GM12878 (cell line): ENCODE data around the gene CD79A. TPM values are rescaled to one million over a fixed set of nuclear protein-coding genes. Genes with fewer than 3 reads are reported as not detected.
A peak's percentile ranks its signal among the peaks of the same experiment; 100 is the strongest.

Experiments
- ATAC-seq: fragments of 200-7000 bp; cut with Tn5 transposase; 3 replicates; pipeline ENCODE4 v1.9.1; 2020; ENCODE audit warnings: mild to moderate bottlenecking, moderate library complexity
- BruUV-seq: library from RNA; stranded (reverse); fragments of 400-500 nt; replicated peaks from 2 replicates; lab custom pipeline; 2021; lab: Mats Ljungman, UMichigan
- CTCF ChIA-PET: fragments of 300-600 bp; sonication (Branson Sonifier 250); formaldehyde crosslinking; extraction: SDS; loops from one replicate; lab custom pipeline; 2021; ENCODE audit warnings: inconsistent platforms; lab: Yijun Ruan, JAX
- POLR2A ChIA-PET: fragments of 350-600 bp; formaldehyde crosslinking; extraction: SDS; loops from one replicate; lab custom pipeline; 2021; ENCODE audit warnings: inconsistent platforms; lab: Charles Lee
- RAD21 ChIA-PET: fragments of 300-600 bp; sonication (Branson Sonifier 250); formaldehyde crosslinking; loops from one replicate; lab custom pipeline; 2023; ENCODE audit warnings: antibody characterized with exemption; ENCODE audit not compliant: unreplicated experiment; lab: Charles Lee
- SMC1A ChIA-PET: fragments of 300-600 bp; sonication (Branson Sonifier 250); formaldehyde crosslinking; loops from one replicate; lab custom pipeline; 2023; ENCODE audit not compliant: unreplicated experiment, uncharacterized antibody; lab: Charles Lee
- DNase-seq: peaks from one replicate; pipeline ENCODE4 v3.0.0-alpha.2; 2011; ENCODE audit warnings: low read depth, low spot score
- FAIRE-seq: peaks from 3 replicates; lab custom pipeline; 2011; peaks lifted over from hg19 to GRCh38; lab: Jason Lieb, UNC
- H2AFZ ChIP-seq: 2 replicates; pipeline ENCODE4 v1.6.0; 2011; ENCODE audit warnings: low read depth, low read length, control low read depth; ENCODE audit not compliant: control insufficient read depth
- H3K27ac ChIP-seq: 2 replicates; pipeline ENCODE4 v1.5.1; 2011; ENCODE audit warnings: control low read depth; ENCODE audit not compliant: control insufficient read depth, insufficient read depth
- H3K27me3 ChIP-seq, 2 experiments: replicated peaks in 1 of 2; 2 replicates each; pipeline versions ENCODE4 v1.6.0 to v1.6.1; 2011; ENCODE audit warnings: low read length in 1 of 2; ENCODE audit not compliant: control insufficient read depth in 2 of 2, insufficient read depth in 2 of 2
- H3K36me3 ChIP-seq, 2 experiments: 2 replicates each; pipeline ENCODE4 v1.5.1; 2011; ENCODE audit warnings: low read length in 1 of 2; ENCODE audit not compliant: control insufficient read depth in 2 of 2, insufficient read depth in 2 of 2
- H3K4me1 ChIP-seq: 2 replicates; pipeline ENCODE4 v1.6.1; 2011; ENCODE audit warnings: mild to moderate bottlenecking, low read length, moderate library complexity, mixed read lengths; ENCODE audit not compliant: control insufficient read depth, insufficient read depth
- H3K4me2 ChIP-seq: 2 replicates; pipeline ENCODE4 v1.6.0; 2011; ENCODE audit warnings: control low read depth; ENCODE audit not compliant: control insufficient read depth, insufficient read depth
- H3K4me3 ChIP-seq: fragments of 200-600 bp; sonication (generic); 2 replicates; pipeline ENCODE4 v1.5.1; 2016
- H3K79me2 ChIP-seq: 2 replicates; pipeline ENCODE4 v1.6.0; 2011; ENCODE audit warnings: low read length; ENCODE audit not compliant: control insufficient read depth, insufficient read depth
- H3K9ac ChIP-seq: 2 replicates; pipeline ENCODE4 v1.8.0; 2011; ENCODE audit warnings: low read length, control low read depth, mixed read lengths; ENCODE audit not compliant: control insufficient read depth, insufficient read depth
- H3K9me3 ChIP-seq: replicated peaks from 3 replicates; pipeline ENCODE4 v1.5.1; 2011; ENCODE audit warnings: mild to moderate bottlenecking, low read length; ENCODE audit not compliant: control insufficient read depth, insufficient read depth
- H4K20me1 ChIP-seq: 2 replicates; pipeline ENCODE4 v1.6.0; 2011; ENCODE audit not compliant: control insufficient read depth, insufficient read depth
- ASH2L ChIP-seq: fragments of 300-600, 200-600 bp; sonication (generic); IDR thresholded peaks from 2 replicates; pipeline ENCODE4 v1.6.1; 2017; ENCODE audit warnings: low read depth, mild to moderate bottlenecking, borderline replicate concordance
- CBFB ChIP-seq: IDR thresholded peaks from 2 replicates; pipeline ENCODE4 v1.6.1; 2016; ENCODE audit warnings: antibody characterized with exemption, low read depth
- CBX5 ChIP-seq: sonication (generic); IDR thresholded peaks from 2 replicates; pipeline ENCODE4 v1.6.1; 2016; ENCODE audit warnings: low read depth, moderate library complexity, mild to moderate bottlenecking, inconsistent platforms
- EED ChIP-seq: sonication (generic); IDR thresholded peaks from 2 replicates; pipeline ENCODE4 v1.6.1; 2016; ENCODE audit warnings: antibody characterized with exemption, low read depth
- HCFC1 ChIP-seq: fragments of 150-350 bp; IDR thresholded peaks from 2 replicates; pipeline ENCODE4 v1.6.1; 2014; ENCODE audit warnings: low read length
- IKZF1 ChIP-seq: fragments of 450-650 bp; conservative IDR thresholded peaks from 2 replicates; pipeline ENCODE4 v1.6.1; 2017; ENCODE audit warnings: antibody characterized with exemption, mild to moderate bottlenecking
- JUND ChIP-seq: IDR thresholded peaks from 2 replicates; pipeline ENCODE4 v1.6.1; 2012; ENCODE audit warnings: low read depth, mild to moderate bottlenecking, low read length, improper control_type of control experiment, moderate library complexity
- NFIC ChIP-seq: IDR thresholded peaks from 2 replicates; pipeline ENCODE4 v1.6.1; 2012; ENCODE audit warnings: low read depth, mild to moderate bottlenecking, inconsistent platforms, low read length, moderate library complexity
- RBBP5 ChIP-seq: fragments of 200-600 bp; sonication (generic); conservative IDR thresholded peaks from 2 replicates; pipeline ENCODE4 v1.6.1; 2016
- REST ChIP-seq: IDR thresholded peaks from 2 replicates; pipeline ENCODE4 v1.6.1; 2012; ENCODE audit warnings: mild to moderate bottlenecking, low read depth, low read length
- SMAD1 ChIP-seq: fragments of 450-650 bp; IDR thresholded peaks from 2 replicates; pipeline ENCODE4 v1.6.1; 2018; ENCODE audit warnings: mild to moderate bottlenecking, low read depth; ENCODE audit not compliant: partially characterized antibody
- YBX1 ChIP-seq: fragments of 450-650 bp; IDR thresholded peaks from 2 replicates; pipeline ENCODE4 v1.6.1; 2016; ENCODE audit warnings: antibody characterized with exemption
- ZNF24 ChIP-seq: fragments of 450-650 bp; IDR thresholded peaks from 2 replicates; pipeline ENCODE4 v1.6.1; 2017; ENCODE audit warnings: antibody characterized with exemption, mild to moderate bottlenecking
- WGBS: methylation state at CpG from one replicate; pipeline ENCODE4 v1.1.6; 2016; ENCODE audit warnings: low lambda C conversion rate; ENCODE audit not compliant: insufficient replicate concordance, insufficient coverage; ENCODE audit errors: missing lambda C conversion rate; 5-methylcytosine and 5-hydroxymethylcytosine counted together
- in situ Hi-C: fragments of 300-500 bp; cut with MboI; formaldehyde crosslinking; loops from 9 replicates; pipeline ENCODE4 v1.14.3; 2018; ENCODE audit warnings: mixed read lengths
- intact Hi-C: fragments of 100-400 bp; cut with micrococcal nuclease; formaldehyde crosslinking; loops from one replicate; pipeline ENCODE4 v1.14.2; 2022; ENCODE audit not compliant: unreplicated experiment
- polyA plus RNA-seq, 11 experiments: library from polyadenylated mRNA; depleted of rRNA in 4 of 11; unstranded in 6 of 11; stranded (reverse) in 5 of 11; fragments of >200 nt; fragmentation: Nextera tagmentation in 4 of 11; fragmentation: Illumina TruSeq in 1 of 11; extraction: Ambion mirVana in 4 of 11; extraction: Trizol in 1 of 11; gene quantifications; 1 replicate in 1 of 11; 2 replicates in 10 of 11; pipeline versions ENCODE4 v1.2.1 to v1.2.3, GENCODE V29; 2011 to 2016; ENCODE audit warnings: inconsistent platforms in 2 of 11, missing spikeins in 2 of 11, low read depth in 1 of 11
- total RNA-seq, 4 experiments: library from RNA; depleted of rRNA in 3 of 4; stranded (reverse); fragments of >200 nt in 3 of 4; fragmentation: Illumina TruSeq in 1 of 4; extraction: Trizol in 1 of 4; gene quantifications; 2 replicates each; pipeline versions ENCODE4 v1.2.1 to v1.2.3, GENCODE V29; 2013 to 2021
- TF ChIP-seq, protein P1 (sequence below): IDR thresholded peaks from 2 replicates; pipeline ENCODE4 v1.6.1; 2012; ENCODE audit warnings: improper control_type of control experiment, low read depth, low read length; ENCODE audit not compliant: insufficient replicate concordance

The CD79A gene
- total and polyA plus RNA-seq, 10 of the 15 experiments (the other 5 are each of a cell fraction or from before 2014, with no cell fraction given) = 38.8 to 414 (median 282) TPM

- CTCF ChIA-PET = interaction anchor here (0.6 to 9.0 kb wide), 15 partner anchors 9 to 393 kb away, joined by 3 to 136 read pairs (median 12); partner anchors contain the start of genes ARHGEF1, ERFL, RABAC1 and RPS19
- in situ Hi-C loops (loop anchor here (5.0 kb wide), 1 partner anchor 74 kb away; no protein-coding TSS in a partner anchor), intact Hi-C loops (loop anchor here (1.0 kb wide), 2 partner anchors 62 to 78 kb away; no protein-coding TSS in a partner anchor)
- no peak for DNase-seq
- ATAC-seq = peak; percentile 11; the same call in 2 of the 3 replicates
- Histone ChIP-seq H3K79me2 (peaks cover 27% of the 10 kb centered on the region), H3K36me3 (peaks cover 17 to 20% of the 10 kb centered on the region in 2 experiments), H4K20me1 (peaks cover 4% of the 10 kb centered on the region), H2AFZ (no peak overlapping the region), H3K4me1 (peaks cover 77% of the 10 kb centered on the region), H3K9ac (no peak overlapping the region), H3K9me3 (no peaks in the 10 kb centered on the region), H3K27ac (peak overlapping the region; percentile 72), H3K4me3 (no peak overlapping the region), H3K4me2 (no peak overlapping the region), H3K27me3 (no peaks in the 10 kb centered on the region)
- SMC1A ChIA-PET = interaction anchor here (0.7 to 8.2 kb wide), 11 partner anchors 10 to 85 kb away, joined by 3 to 57 read pairs (median 12); partner anchors contain the start of gene RPS19
- 31% methylated on average over 18 of the region's 18 CpGs for WGBS
- no peak for FAIRE-seq
- no TSS peak for BruUV-seq
- RAD21 ChIA-PET = interaction anchor here (0.6 to 8.7 kb wide), 13 partner anchors 10 to 85 kb away, joined by 3 to 120 read pairs (median 6); partner anchors contain the start of genes ARHGEF1, ERFL, RABAC1 and RPS19
- POLR2A ChIA-PET = interaction anchor here (0.6 to 6.6 kb wide), 9 partner anchors 10 to 79 kb away, joined by 3 to 90 read pairs (median 7); partner anchors contain the start of gene RPS19
- no peak for TF ChIP-seq YBX1
- TF ChIP-seq CBX5 = no peak
- TF ChIP-seq IKZF1 = peak; percentile 86
- 0 out of 2 replicates have a peak, but pooled peaks have one; percentile 12 for TF ChIP-seq CBFB
- no peak for TF ChIP-seq ASH2L
- no peak for TF ChIP-seq RBBP5
- TF ChIP-seq JUND = no peak
- TF ChIP-seq HCFC1 = no peak
- TF ChIP-seq NFIC = no peak
- TF ChIP-seq, protein P1, sequence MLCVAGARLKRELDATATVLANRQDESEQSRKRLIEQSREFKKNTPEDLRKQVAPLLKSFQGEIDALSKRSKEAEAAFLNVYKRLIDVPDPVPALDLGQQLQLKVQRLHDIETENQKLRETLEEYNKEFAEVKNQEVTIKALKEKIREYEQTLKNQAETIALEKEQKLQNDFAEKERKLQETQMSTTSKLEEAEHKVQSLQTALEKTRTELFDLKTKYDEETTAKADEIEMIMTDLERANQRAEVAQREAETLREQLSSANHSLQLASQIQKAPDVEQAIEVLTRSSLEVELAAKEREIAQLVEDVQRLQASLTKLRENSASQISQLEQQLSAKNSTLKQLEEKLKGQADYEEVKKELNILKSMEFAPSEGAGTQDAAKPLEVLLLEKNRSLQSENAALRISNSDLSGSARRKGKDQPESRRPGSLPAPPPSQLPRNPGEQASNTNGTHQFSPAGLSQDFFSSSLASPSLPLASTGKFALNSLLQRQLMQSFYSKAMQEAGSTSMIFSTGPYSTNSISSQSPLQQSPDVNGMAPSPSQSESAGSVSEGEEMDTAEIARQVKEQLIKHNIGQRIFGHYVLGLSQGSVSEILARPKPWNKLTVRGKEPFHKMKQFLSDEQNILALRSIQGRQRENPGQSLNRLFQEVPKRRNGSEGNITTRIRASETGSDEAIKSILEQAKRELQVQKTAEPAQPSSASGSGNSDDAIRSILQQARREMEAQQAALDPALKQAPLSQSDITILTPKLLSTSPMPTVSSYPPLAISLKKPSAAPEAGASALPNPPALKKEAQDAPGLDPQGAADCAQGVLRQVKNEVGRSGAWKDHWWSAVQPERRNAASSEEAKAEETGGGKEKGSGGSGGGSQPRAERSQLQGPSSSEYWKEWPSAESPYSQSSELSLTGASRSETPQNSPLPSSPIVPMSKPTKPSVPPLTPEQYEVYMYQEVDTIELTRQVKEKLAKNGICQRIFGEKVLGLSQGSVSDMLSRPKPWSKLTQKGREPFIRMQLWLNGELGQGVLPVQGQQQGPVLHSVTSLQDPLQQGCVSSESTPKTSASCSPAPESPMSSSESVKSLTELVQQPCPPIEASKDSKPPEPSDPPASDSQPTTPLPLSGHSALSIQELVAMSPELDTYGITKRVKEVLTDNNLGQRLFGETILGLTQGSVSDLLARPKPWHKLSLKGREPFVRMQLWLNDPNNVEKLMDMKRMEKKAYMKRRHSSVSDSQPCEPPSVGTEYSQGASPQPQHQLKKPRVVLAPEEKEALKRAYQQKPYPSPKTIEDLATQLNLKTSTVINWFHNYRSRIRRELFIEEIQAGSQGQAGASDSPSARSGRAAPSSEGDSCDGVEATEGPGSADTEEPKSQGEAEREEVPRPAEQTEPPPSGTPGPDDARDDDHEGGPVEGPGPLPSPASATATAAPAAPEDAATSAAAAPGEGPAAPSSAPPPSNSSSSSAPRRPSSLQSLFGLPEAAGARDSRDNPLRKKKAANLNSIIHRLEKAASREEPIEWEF = no peak
- TF ChIP-seq SMAD1 = no peak
- TF ChIP-seq REST = no peak
- TF ChIP-seq ZNF24 = no peak
- peak; percentile 85; the same call in 1 of the 2 replicates for TF ChIP-seq EED
These were observed 4.1 kb upstream of the CD79A start for GRCh38 chr19:41872775-41873647.
